GM19239 (cell line): ENCODE data around the gene RPL13A.

ENCODE experiments used
- DNase-seq: peaks from one replicate; pipeline ENCODE4 v3.0.0; 2011; ENCODE audit warnings: low spot score; ENCODE audit not compliant: insufficient read length
- FAIRE-seq: peaks from 2 replicates; lab custom pipeline; 2011; peaks lifted over from hg19 to GRCh38; lab: Jason Lieb, UNC

Gene RPL13A

DNA sequence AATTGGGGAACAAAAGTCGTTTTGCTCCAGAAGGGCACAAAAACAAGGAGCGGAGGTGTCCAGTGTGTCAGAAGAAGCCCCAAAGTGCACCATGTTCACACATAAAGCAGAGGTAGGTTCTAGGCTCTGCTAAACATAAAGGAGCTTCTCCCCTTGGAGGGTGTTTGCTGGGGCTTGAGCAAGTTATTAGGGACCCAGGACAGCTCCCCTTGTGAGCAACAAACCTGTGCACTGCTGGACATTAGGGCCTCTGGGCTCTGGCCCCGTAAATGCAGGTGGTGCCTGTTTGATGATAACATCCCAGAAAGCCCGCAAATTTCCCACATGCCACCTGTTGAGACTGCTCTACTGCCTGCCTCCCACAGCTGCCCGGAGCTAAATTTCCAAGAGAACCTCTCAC is 51.2 kb downstream of the RPL13A start:
- no peak for DNase-seq
- no peak for FAIRE-seq

DNA sequence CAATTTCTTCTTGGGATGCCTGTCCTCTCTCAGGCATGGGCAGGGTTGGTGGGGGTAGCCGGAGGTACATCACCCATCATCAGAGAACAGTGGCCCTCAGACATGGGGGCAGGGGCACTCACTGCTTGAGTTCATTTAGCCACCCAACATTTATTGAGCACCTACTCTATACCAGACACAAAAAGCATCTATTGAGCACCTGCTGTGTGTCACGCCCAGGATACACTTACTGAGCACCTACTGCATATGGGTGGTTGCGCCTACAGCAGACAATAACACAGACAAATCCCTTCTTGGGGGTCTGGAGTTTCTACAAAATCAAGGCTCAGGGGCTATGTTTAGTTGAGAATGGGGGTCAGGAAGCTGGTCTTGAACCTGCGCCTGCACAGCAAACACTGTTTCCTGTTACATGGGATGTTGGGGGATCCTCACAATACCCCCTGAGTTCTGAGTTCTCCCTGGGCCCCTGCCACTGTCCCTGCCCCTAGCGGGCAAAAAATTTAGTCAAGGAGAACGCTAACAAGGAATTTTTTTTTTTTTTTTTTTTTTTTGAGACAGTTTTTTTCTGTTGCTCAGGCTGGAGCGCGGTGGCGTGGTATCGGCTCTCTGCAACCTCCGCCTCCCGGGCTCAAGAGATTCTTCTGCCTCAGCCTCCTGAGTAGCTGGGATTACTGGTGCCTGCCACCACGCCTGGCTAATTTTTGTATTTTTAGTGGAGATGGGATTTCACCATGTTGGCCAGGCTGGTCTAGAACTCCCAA is 52.0 kb downstream of the RPL13A start:
- DNase-seq, result no peak
- no peak for FAIRE-seq
